Astrocyte (in vitro differentiated cells and primary cell): Measurements from ENCODE around the gene RAD51B.

Source experiments
- CTCF ChIP-seq: IDR thresholded peaks from 2 replicates; pipeline ENCODE4 v1.5.1; 2011; ENCODE audit warnings: low read depth, mild to moderate bottlenecking, inconsistent platforms, low read length, moderate library complexity; ENCODE audit not compliant: insufficient read depth
- EZH2 ChIP-seq: IDR thresholded peaks from 2 replicates; pipeline ENCODE4 v1.6.1; 2012; ENCODE audit warnings: mild to moderate bottlenecking, low read length, inconsistent platforms; ENCODE audit not compliant: insufficient read depth

- TF ChIP-seq CTCF (no peak), EZH2 (no peak)
Measured at GRCh38 chr14:68692916-68693771, 873.6 kb downstream of the RAD51B start.
